ENCODE measurements around the gene MAP4K4.

MAP4K4 gene

GRCh38 chr2:101844055-101844635, 146.6 kb downstream of the MAP4K4 start:
- DNase-seq: no peak

- DNase-seq: no peak
Observed at GRCh38 chr2:101846973-101847372, 149.5 kb downstream of the MAP4K4 start.

- no peak for DNase-seq
Observed at GRCh38 chr2:101847661-101848339, 150.3 kb downstream of the MAP4K4 start.

- DNase-seq: no peak
Observed at GRCh38 chr2:101848769-101849410, 151.4 kb downstream of the MAP4K4 start.

GRCh38 chr2:101850450-101850849, 152.9 kb downstream of the MAP4K4 start:
- DNase-seq: no peak

GRCh38 chr2:101850991-101851390, 153.5 kb downstream of the MAP4K4 start:
- DNase-seq: no peak

GRCh38 chr2:101852824-101853223, 155.3 kb downstream of the MAP4K4 start:
- DNase-seq: no peak

GRCh38 chr2:101854877-101855276, 157.4 kb downstream of the MAP4K4 start:
- no peak for DNase-seq

GRCh38 chr2:101855776-101856175, 158.3 kb downstream of the MAP4K4 start:
- DNase-seq: no peak

- DNase-seq: no peak
Observed at GRCh38 chr2:101858246-101858645, 160.7 kb downstream of the MAP4K4 start.

GRCh38 chr2:101858910-101859309, 161.4 kb downstream of the MAP4K4 start:
- DNase-seq: no peak

- DNase-seq: no peak
Observed at GRCh38 chr2:101859604-101860003, 162.1 kb downstream of the MAP4K4 start.

GRCh38 chr2:101860157-101860556, 162.7 kb downstream of the MAP4K4 start:
- no peak for DNase-seq

- no peak for DNase-seq
Observed at GRCh38 chr2:101860782-101861181, 163.3 kb downstream of the MAP4K4 start.

GRCh38 chr2:101861382-101861781, 163.9 kb downstream of the MAP4K4 start:
- DNase-seq: no peak

GRCh38 chr2:101863534-101863933, 166.0 kb downstream of the MAP4K4 start:
- no peak for DNase-seq

GRCh38 chr2:101864426-101864825, 166.9 kb downstream of the MAP4K4 start:
- no peak for DNase-seq

GRCh38 chr2:101868525-101868924, 171.0 kb downstream of the MAP4K4 start:
- DNase-seq: no peak

- no peak for DNase-seq
Observed at GRCh38 chr2:101869527-101869926, 172.0 kb downstream of the MAP4K4 start.

- DNase-seq: no peak
Observed at GRCh38 chr2:101870444-101870843, 172.9 kb downstream of the MAP4K4 start.

- DNase-seq: no peak
Observed at GRCh38 chr2:101871480-101871879, 174.0 kb downstream of the MAP4K4 start.

GRCh38 chr2:101872480-101872879, 175.0 kb downstream of the MAP4K4 start:
- DNase-seq: no peak

GRCh38 chr2:101873543-101873942, 176.0 kb downstream of the MAP4K4 start:
- peak in 1 of 2 donors; percentile 6 for DNase-seq

GRCh38 chr2:101874069-101874468, 176.6 kb downstream of the MAP4K4 start:
- DNase-seq: no peak

Data from bone marrow (tissue), 2 donors.